SK-N-SH (cell line): ENCODE results near the gene KCTD12. TPM values are rescaled to one million over a fixed set of nuclear protein-coding genes. Genes with fewer than 3 reads are reported as not detected.

Source experiments
- CTCF ChIA-PET: fragments of 300-600, 350-600 bp; formaldehyde crosslinking; extraction: SDS; loops from one replicate; lab custom pipeline; 2021; lab: Yijun Ruan, JAX
- POLR2A ChIA-PET: fragments of 350-600 bp; sonication (Branson Sonifier 250); formaldehyde crosslinking; extraction: SDS; loops from one replicate; lab custom pipeline; 2020; ENCODE audit warnings: antibody characterized with exemption, inconsistent platforms; lab: Yijun Ruan, JAX
- DNase-seq: peaks from one replicate; pipeline ENCODE4 v3.0.0; 2012
- H2AFZ ChIP-seq: fragments of 200-600 bp; sonication (generic); 2 replicates; pipeline ENCODE4 v1.8.1; 2016; ENCODE audit warnings: antibody characterized with exemption, mild to moderate bottlenecking, low read depth
- H3F3A ChIP-seq: fragments of 200-600 bp; sonication (generic); replicated peaks from 2 replicates; pipeline ENCODE3; 2016; ENCODE audit warnings: antibody characterized with exemption, mild to moderate bottlenecking; ENCODE audit not compliant: insufficient read depth
- H3K27ac ChIP-seq, 2 experiments: fragments of 200-500 bp in 1 of 2; fragments of 200-600 bp in 1 of 2; sonication (Bioruptor generic) in 1 of 2; sonication (generic), shearing (Covaris generic) in 1 of 2; 2 replicates each; pipeline versions ENCODE4 v1.5.1 to v1.6.1; 2014 to 2016; ENCODE audit warnings: low read depth in 2 of 2, inconsistent platforms in 1 of 2, low read length in 1 of 2, mild to moderate bottlenecking in 1 of 2, mixed read lengths in 1 of 2
- H3K27me3 ChIP-seq: fragments of 200-600 bp; sonication (generic), shearing (Covaris generic); 2 replicates; pipeline ENCODE4 v1.6.1; 2016; ENCODE audit warnings: mixed run types; ENCODE audit not compliant: insufficient read depth
- H3K36me3 ChIP-seq, 2 experiments: fragments of 200-500 bp in 1 of 2; fragments of 200-600 bp in 1 of 2; sonication (Bioruptor generic) in 1 of 2; sonication (generic) in 1 of 2; replicated peaks in 1 of 2; 2 replicates each; pipeline versions ENCODE3 to v1.5.1; 2014 to 2016; ENCODE audit warnings: low read length in 1 of 2, mild to moderate bottlenecking in 1 of 2; ENCODE audit not compliant: insufficient read depth in 2 of 2, control insufficient read depth in 1 of 2
- H3K4me1 ChIP-seq, 2 experiments: fragments of 200-500 bp in 1 of 2; fragments of 200-600 bp in 1 of 2; sonication (Bioruptor generic) in 1 of 2; sonication (generic), shearing (Covaris generic) in 1 of 2; 2 replicates each; pipeline versions ENCODE4 v1.5.1 to v1.6.1; 2014 to 2016; ENCODE audit warnings: low read depth in 1 of 2, low read length in 1 of 2, mixed run types in 1 of 2; ENCODE audit not compliant: insufficient read depth in 2 of 2, control insufficient read depth in 1 of 2
- H3K4me2 ChIP-seq: fragments of 200-600 bp; sonication (generic), shearing (Covaris generic); 2 replicates; pipeline ENCODE4 v1.6.1; 2017; ENCODE audit warnings: mixed run types
- H3K4me3 ChIP-seq, 2 experiments: fragments of 200-500 bp in 1 of 2; fragments of 200-600 bp in 1 of 2; sonication (Bioruptor generic) in 1 of 2; sonication (generic), shearing (Covaris generic) in 1 of 2; 2 replicates each; pipeline versions ENCODE4 v1.5.1 to v1.8.1; 2014 to 2016; ENCODE audit warnings: low read depth in 2 of 2, inconsistent platforms in 1 of 2, low read length in 1 of 2, mild to moderate bottlenecking in 1 of 2, mixed read lengths in 1 of 2, moderate library complexity in 1 of 2
- H3K79me2 ChIP-seq: fragments of 200-600 bp; sonication (generic); 2 replicates; pipeline ENCODE4 v1.8.1; 2017; ENCODE audit warnings: mild to moderate bottlenecking; ENCODE audit not compliant: insufficient read depth
- H3K9ac ChIP-seq: fragments of 200-600 bp; sonication (generic); 2 replicates; pipeline ENCODE4 v1.6.1; 2017; ENCODE audit warnings: mixed run types
- H3K9me2 ChIP-seq: fragments of 200-600 bp; sonication (generic); 2 replicates; pipeline ENCODE4 v1.6.1; 2017; ENCODE audit warnings: mixed run types
- H3K9me3 ChIP-seq: fragments of 200-600 bp; sonication (generic); 2 replicates; pipeline ENCODE4 v1.6.1; 2017; ENCODE audit warnings: mixed run types, mild to moderate bottlenecking, moderate library complexity
- H4K20me1 ChIP-seq: fragments of 200-600 bp; sonication (generic); 2 replicates; pipeline ENCODE4 v1.6.1; 2017; ENCODE audit warnings: mild to moderate bottlenecking, mixed run types; ENCODE audit not compliant: insufficient read depth
- EZH2phosphoT487 ChIP-seq: fragments of 200-600 bp; sonication (generic); IDR thresholded peaks from 2 replicates; pipeline ENCODE4 v1.6.1; 2017; ENCODE audit warnings: low read depth, mixed run types, mild to moderate bottlenecking, antibody characterized with exemption, moderate library complexity, borderline replicate concordance
- FOXM1 ChIP-seq: IDR thresholded peaks from 2 replicates; pipeline ENCODE4 v1.4.0; 2012; ENCODE audit warnings: low read depth, mild to moderate bottlenecking
- GABPA ChIP-seq: IDR thresholded peaks from 2 replicates; pipeline ENCODE4 v1.4.0; 2012; ENCODE audit warnings: low read depth, mild to moderate bottlenecking
- GATA2 ChIP-seq: sonication (generic); formaldehyde crosslinking; IDR thresholded peaks from 2 replicates; pipeline ENCODE4 v1.5.0; 2020; ENCODE audit warnings: mild to moderate bottlenecking, missing genetic modification reagents
- IRF3 ChIP-seq: fragments of 150-350 bp; IDR thresholded peaks from 2 replicates; pipeline ENCODE4 v1.6.1; 2016; ENCODE audit warnings: mild to moderate bottlenecking, low read depth, low read length
- JUND ChIP-seq: IDR thresholded peaks from 2 replicates; pipeline ENCODE4 v1.4.0; 2012
- MEF2A ChIP-seq: IDR thresholded peaks from 2 replicates; pipeline ENCODE4 v1.4.0; 2012; ENCODE audit warnings: low read depth, borderline replicate concordance
- MXI1 ChIP-seq: IDR thresholded peaks from 2 replicates; pipeline ENCODE4 v1.6.1; 2012; ENCODE audit warnings: mild to moderate bottlenecking, low read depth, low read length, improper control_type of control experiment
- NRF1 ChIP-seq: IDR thresholded peaks from 2 replicates; pipeline ENCODE4 v1.6.1; 2012; ENCODE audit warnings: low read depth, mild to moderate bottlenecking, low read length
- PBX3 ChIP-seq: IDR thresholded peaks from 2 replicates; pipeline ENCODE4; 2012
- POLR2AphosphoS5 ChIP-seq: IDR thresholded peaks from 2 replicates; pipeline ENCODE4 v1.6.1; 2012; ENCODE audit warnings: low read depth, low read length
- RCOR1 ChIP-seq: fragments of 150-350 bp; IDR thresholded peaks from 2 replicates; pipeline ENCODE4 v1.6.1; 2017; ENCODE audit warnings: antibody characterized with exemption, low read length
- SIN3A ChIP-seq: IDR thresholded peaks from 2 replicates; pipeline ENCODE4 v1.6.1; 2012; ENCODE audit warnings: low read depth, mild to moderate bottlenecking, low read length, moderate library complexity, borderline replicate concordance
- SMC3 ChIP-seq: IDR thresholded peaks from 2 replicates; pipeline ENCODE4 v1.6.1; 2012; ENCODE audit warnings: low read depth, low read length, improper control_type of control experiment
- TAF1 ChIP-seq: IDR thresholded peaks from 2 replicates; pipeline ENCODE4 v1.6.1; 2012; ENCODE audit warnings: low read depth, mild to moderate bottlenecking, low read length, moderate library complexity, borderline replicate concordance
- TCF12 ChIP-seq: IDR thresholded peaks from 2 replicates; pipeline ENCODE4 v1.4.0; 2012
- USF2 ChIP-seq: fragments of 150-350 bp; IDR thresholded peaks from 2 replicates; pipeline ENCODE4 v1.6.1; 2017; ENCODE audit warnings: antibody characterized with exemption, low read length, low read depth, borderline replicate concordance
- YY1 ChIP-seq: IDR thresholded peaks from 2 replicates; pipeline ENCODE4 v1.4.0; 2012; ENCODE audit warnings: low read depth, mild to moderate bottlenecking
- ZBTB33 ChIP-seq: IDR thresholded peaks from 2 replicates; pipeline ENCODE4 v1.4.0; 2012; ENCODE audit warnings: low read depth, borderline replicate concordance
- WGBS: methylation state at CpG from one replicate; pipeline ENCODE4 v1.1.6; 2017; ENCODE audit warnings: low lambda C conversion rate; 5-methylcytosine and 5-hydroxymethylcytosine counted together
- polyA plus RNA-seq, 3 experiments: library from polyadenylated mRNA; depleted of rRNA; stranded (reverse); fragments of >200 nt; gene quantifications; 2 replicates each; pipeline ENCODE4 v1.2.3, GENCODE V29; 2012
- TF ChIP-seq, protein P1 (sequence below): IDR thresholded peaks from 2 replicates; pipeline ENCODE4 v1.4.0; 2012; ENCODE audit warnings: low read depth

Gene KCTD12
- polyA plus RNA-seq, 1 of the 3 experiments (the other 2 are of a cell fraction): 1.0 TPM

- TF ChIP-seq USF2 (no peak), EZH2phosphoT487 (no peak), SMC3 (no peak), RCOR1 (no peak), TAF1 (no peak), TCF12 (no peak), GATA2 (CRISPR knock-in tag) (no peak), GABPA (no peak)
- TF ChIP-seq, all 33 proteins: peak for 0
Observed at GRCh38 chr13:76836311-76836710, 49.9 kb downstream of the KCTD12 start (continued).

DNA sequence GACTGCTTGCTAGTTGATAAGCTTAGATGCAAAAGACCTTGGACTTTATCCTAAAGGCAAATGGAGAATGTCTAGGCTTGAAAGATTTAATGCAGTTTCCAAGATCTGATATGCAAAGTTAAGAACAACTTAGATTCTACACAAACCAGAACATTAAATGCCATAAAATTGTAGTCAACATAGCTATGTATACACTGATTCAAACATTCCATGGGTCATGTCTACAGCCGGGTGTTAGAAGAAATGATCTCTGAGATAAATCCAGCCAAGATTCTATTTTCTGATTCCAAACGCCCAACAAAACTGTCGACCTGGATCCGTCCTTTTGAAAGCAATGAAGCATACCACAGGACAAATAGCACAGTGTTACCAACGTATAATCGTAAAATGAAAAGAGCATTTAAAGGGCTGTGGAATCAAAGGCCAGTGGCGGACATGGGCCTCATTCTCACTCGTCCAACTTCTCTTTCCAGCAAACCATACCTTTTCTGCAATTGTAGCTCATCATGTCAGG is 52.7 kb downstream of the KCTD12 start:
- ChIA-PET CTCF (no interaction called here), POLR2A (no interaction called here)
- H3K27me3 ChIP-seq: no peaks in the 10 kb centered on the region
- no peaks in the 10 kb centered on the region for H3K36me3 ChIP-seq
- H3K4me1 ChIP-seq: no peaks in the 10 kb centered on the region
- H3K9me2 ChIP-seq: no peaks in the 10 kb centered on the region
- no peaks in the 10 kb centered on the region for H3K79me2 ChIP-seq
- no peak overlapping the region for H3K4me2 ChIP-seq
- WGBS: 85% methylated on average over 8 of the region's 8 CpGs
- no peaks in the 10 kb centered on the region for H3K9me3 ChIP-seq
- no peak for TF ChIP-seq MEF2A
- TF ChIP-seq, protein P1, sequence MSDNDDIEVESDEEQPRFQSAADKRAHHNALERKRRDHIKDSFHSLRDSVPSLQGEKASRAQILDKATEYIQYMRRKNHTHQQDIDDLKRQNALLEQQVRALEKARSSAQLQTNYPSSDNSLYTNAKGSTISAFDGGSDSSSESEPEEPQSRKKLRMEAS: no peak
- no peak for TF ChIP-seq PBX3
- TF ChIP-seq YY1: no peak
- no peak for TF ChIP-seq GABPA
- TF ChIP-seq SIN3A: no peak
- TF ChIP-seq IRF3: no peak
- TF ChIP-seq POLR2AphosphoS5: no peak
- no peak for TF ChIP-seq TCF12
- TF ChIP-seq JUND: no peak
- no peak for TF ChIP-seq FOXM1
- TF ChIP-seq NRF1: no peak
- TF ChIP-seq MXI1: no peak
- no peak for TF ChIP-seq RCOR1
- TF ChIP-seq ZBTB33: no peak
- no peak for TF ChIP-seq TAF1
- H2AFZ ChIP-seq: no peak overlapping the region
- no peak overlapping the region for H3K4me3 ChIP-seq
- no peaks in the 10 kb centered on the region for H3F3A ChIP-seq
- H3K9ac ChIP-seq: no peak overlapping the region
- H3K27ac ChIP-seq: no peak overlapping the region
- no peaks in the 10 kb centered on the region for H4K20me1 ChIP-seq
- no peak for DNase-seq
